ENCODE results near the gene TTLL13. TPM values are rescaled to one million over a fixed set of nuclear protein-coding genes. Genes with fewer than 3 reads are reported as not detected.

Gene TTLL13
- total RNA-seq, 4 donors from 2014 or later: 0.27 TPM; not detected in 3

DNA sequence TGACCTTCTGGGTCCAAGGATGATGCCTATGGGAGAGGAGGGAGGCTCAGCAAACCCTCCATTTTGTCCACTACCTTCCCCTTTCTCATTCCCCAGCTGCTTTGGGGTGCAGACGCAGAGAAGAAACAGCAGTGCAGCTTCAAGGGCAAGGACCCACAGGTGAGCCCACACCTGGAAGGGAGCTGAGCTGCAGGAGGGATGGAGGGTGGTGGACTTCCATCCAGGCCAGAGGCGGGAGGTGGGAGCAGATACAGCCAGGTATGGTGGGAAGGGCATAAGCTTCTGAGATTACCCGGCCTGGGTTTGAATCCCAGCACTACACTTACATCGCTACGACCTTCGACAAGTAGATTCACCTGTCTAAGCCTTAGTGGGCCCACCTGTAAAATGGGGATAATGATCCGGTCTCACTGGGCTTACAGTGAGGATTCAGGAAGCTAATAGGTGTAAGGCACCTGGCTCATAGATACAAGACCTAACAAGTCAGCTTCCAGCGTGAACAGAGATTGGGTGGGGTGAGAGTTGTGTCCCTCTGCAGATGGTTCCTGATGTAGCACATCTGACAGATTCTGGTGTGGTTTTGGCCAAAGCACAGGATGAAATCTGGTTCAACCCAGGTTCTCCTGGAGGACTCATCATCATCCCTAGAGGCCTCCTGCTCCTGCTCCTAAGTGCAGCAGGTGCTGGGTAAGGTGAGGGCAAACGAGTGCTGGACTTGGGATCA is 31.5 kb upstream of the TTLL13 start:
- H3K9me3 ChIP-seq: no peaks in the 10 kb centered on the region
- no peak overlapping the region for H3K27ac ChIP-seq
- in situ Hi-C loops (cut with MboI; ENCODE audit: low pct_ligation_motif_present in 1 of 4, low pct_unique_long_range_greater_than_20kb in 1 of 4, low sequenced_read_pairs in 3 of 4): loop anchor here in 1 of 4 donors (10.0 kb wide), 1 partner anchor 53 kb away; no protein-coding TSS in a partner anchor
- no peak overlapping the region for H3K4me3 ChIP-seq
- no peak for TF ChIP-seq POLR2A (IDR thresholded peaks at IDR 0.05)
- no peak for TF ChIP-seq POLR2AphosphoS5 (IDR thresholded peaks at IDR 0.05)
- TF ChIP-seq, protein P1, sequence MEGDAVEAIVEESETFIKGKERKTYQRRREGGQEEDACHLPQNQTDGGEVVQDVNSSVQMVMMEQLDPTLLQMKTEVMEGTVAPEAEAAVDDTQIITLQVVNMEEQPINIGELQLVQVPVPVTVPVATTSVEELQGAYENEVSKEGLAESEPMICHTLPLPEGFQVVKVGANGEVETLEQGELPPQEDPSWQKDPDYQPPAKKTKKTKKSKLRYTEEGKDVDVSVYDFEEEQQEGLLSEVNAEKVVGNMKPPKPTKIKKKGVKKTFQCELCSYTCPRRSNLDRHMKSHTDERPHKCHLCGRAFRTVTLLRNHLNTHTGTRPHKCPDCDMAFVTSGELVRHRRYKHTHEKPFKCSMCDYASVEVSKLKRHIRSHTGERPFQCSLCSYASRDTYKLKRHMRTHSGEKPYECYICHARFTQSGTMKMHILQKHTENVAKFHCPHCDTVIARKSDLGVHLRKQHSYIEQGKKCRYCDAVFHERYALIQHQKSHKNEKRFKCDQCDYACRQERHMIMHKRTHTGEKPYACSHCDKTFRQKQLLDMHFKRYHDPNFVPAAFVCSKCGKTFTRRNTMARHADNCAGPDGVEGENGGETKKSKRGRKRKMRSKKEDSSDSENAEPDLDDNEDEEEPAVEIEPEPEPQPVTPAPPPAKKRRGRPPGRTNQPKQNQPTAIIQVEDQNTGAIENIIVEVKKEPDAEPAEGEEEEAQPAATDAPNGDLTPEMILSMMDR (IDR thresholded peaks at IDR 0.05): no peak
- no peak for TF ChIP-seq EP300 (IDR thresholded peaks at IDR 0.05; ENCODE audit: low read depth)
- peaks cover 14 to 41% (median 22%) of the 10 kb centered on the region in 4 donors for H3K4me1 ChIP-seq
- no peak for DNase-seq
- H3K27me3 ChIP-seq: no peaks in the 10 kb centered on the region
- peaks cover 0 to 11% (median 3%) of the 10 kb centered on the region in 4 donors for H3K36me3 ChIP-seq
- intact Hi-C loops (cut with DNase I; ENCODE audit: low total_unique reads): no loop called here
- 88 to 100% methylated on average over 1 to 9 of the region's 9 CpGs for WGBS, 2 donors (ENCODE audit: low coverage in 1 of 2)

DNA sequence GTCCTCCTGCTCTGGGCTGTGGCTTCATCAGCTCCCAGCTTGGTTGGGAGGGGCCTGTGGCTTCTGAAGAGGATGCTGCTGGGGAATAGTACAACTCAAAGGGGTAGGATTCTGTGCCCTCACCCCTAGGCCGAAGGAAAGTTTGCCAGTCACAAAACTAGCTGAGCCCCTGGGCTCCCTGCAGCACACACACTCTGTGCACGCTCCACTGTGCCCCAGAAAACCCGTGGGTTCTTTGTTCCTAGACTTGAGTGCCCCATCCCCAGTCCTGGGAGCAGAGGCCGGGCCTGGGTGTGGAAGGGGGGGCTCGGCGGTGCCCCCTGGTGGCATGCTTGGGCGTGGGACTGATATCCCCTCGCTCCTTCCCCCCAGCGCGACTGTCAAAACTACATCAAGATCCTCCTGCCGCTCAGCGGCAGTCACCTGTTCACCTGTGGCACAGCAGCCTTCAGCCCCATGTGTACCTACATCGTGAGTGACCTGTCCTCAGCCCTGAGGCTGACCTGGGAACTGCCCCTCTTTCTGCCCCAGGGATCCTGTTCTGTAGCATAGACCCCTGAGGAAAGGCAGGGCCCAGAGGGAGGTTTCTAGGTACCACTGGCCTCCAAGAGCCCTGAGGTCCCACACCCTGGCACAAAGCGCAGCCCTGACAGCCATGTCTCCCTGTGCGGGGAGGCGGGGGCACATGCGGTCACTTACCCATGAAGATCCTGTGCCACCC is 29.8 kb upstream of the TTLL13 start:
- WGBS, 2 donors (ENCODE audit: low coverage in 1 of 2): 67% methylated on average over 17 of the region's 17 CpGs; no CpG with 5 or more reads in 1 of the 2 donors
- no peaks in the 10 kb centered on the region for H3K27me3 ChIP-seq
- intact Hi-C loops (cut with DNase I; ENCODE audit: low total_unique reads): loop anchor here (10.0 kb wide), 1 partner anchor 465 kb away; the partner anchor contains the start of gene MESP1
- TF ChIP-seq POLR2A (IDR thresholded peaks at IDR 0.05) (no peak), POLR2AphosphoS5 (IDR thresholded peaks at IDR 0.05) (no peak), EP300 (IDR thresholded peaks at IDR 0.05; ENCODE audit: low read depth) (no peak)
- TF ChIP-seq, protein P1 (IDR thresholded peaks at IDR 0.05): peak; percentile 61 to 70 (median 66)
- peaks cover 0 to 23% (median 11%) of the 10 kb centered on the region in 4 donors for H3K36me3 ChIP-seq
- in situ Hi-C loops (cut with MboI; ENCODE audit: low pct_ligation_motif_present in 1 of 4, low pct_unique_long_range_greater_than_20kb in 1 of 4, low sequenced_read_pairs in 3 of 4): loop anchor here in 2 of 4 donors (5.0 to 10.0 kb wide), 2 partner anchors 55 to 67 kb away; no protein-coding TSS in a partner anchor
- peaks cover 5 to 24% (median 8%) of the 10 kb centered on the region in 4 donors for H3K4me1 ChIP-seq
- H3K4me3 ChIP-seq: no peak overlapping the region
- DNase-seq: peak; percentile 57
- no peaks in the 10 kb centered on the region for H3K9me3 ChIP-seq
- H3K27ac ChIP-seq: peak overlapping the region in 2 of 4 donors; percentile 36 to 53

DNA sequence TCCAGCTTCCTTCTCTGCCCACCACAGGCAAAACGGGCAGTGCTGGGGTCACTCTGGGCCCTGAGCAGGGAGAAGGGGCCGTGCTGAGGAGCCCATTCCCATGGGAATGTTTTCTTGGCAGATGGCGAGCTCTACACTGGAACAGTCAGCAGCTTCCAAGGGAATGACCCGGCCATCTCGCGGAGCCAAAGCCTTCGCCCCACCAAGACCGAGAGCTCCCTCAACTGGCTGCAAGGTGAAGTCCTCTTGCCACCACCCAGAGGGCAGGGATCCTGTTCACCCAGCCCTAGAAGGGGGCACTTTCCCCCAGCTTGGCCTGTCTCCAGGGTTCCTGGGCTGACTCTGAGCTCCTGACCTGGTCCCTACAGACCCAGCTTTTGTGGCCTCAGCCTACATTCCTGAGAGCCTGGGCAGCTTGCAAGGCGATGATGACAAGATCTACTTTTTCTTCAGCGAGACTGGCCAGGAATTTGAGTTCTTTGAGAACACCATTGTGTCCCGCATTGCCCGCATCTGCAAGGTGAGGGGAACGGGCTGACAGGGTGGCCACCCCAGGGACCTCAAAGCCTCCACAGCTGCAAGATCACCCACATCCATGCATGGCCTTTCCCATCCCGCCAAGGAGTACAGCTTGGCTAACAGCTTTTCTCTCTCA is 28.0 kb upstream of the TTLL13 start:
- Histone ChIP-seq H3K27ac (peak overlapping the region; percentile 40 to 77 (median 53)), H3K27me3 (no peaks in the 10 kb centered on the region), H3K9me3 (no peaks in the 10 kb centered on the region), H3K36me3 (peaks cover 0 to 40% (median 16%) of the 10 kb centered on the region in 4 donors), H3K4me1 (peaks cover 3 to 14% (median 6%) of the 10 kb centered on the region in 4 donors), H3K4me3 (no peak overlapping the region)
- TF ChIP-seq POLR2A (IDR thresholded peaks at IDR 0.05): no peak
- TF ChIP-seq, protein P1 (IDR thresholded peaks at IDR 0.05): peak; percentile 71 to 85 (median 75)
- TF ChIP-seq POLR2AphosphoS5 (IDR thresholded peaks at IDR 0.05): peak in 2 of 3 donors; percentile 31 to 37
- in situ Hi-C loops (cut with MboI; ENCODE audit: low pct_ligation_motif_present in 1 of 4, low pct_unique_long_range_greater_than_20kb in 1 of 4, low sequenced_read_pairs in 3 of 4) (loop anchor here in 1 of 4 donors (5.0 kb wide), 1 partner anchor 69 kb away; no protein-coding TSS in a partner anchor), intact Hi-C loops (cut with DNase I; ENCODE audit: low total_unique reads) (loop anchor here (10.0 kb wide), 1 partner anchor 467 kb away; the partner anchor contains the start of gene MESP1)
- WGBS, 2 donors (ENCODE audit: low coverage in 1 of 2): 36 to 59% methylated on average over 2 to 14 of the region's 14 CpGs
- peak; percentile 80 for DNase-seq
